Pancreas (tissue), 10 donors: ENCODE data around the gene FNIP2. TPM values are rescaled to one million over a fixed set of nuclear protein-coding genes. Genes with fewer than 3 reads are reported as not detected.

ENCODE experiments used
- ATAC-seq, 4 donors: fragments of 200-7000 bp; cut with Tn5 transposase; one replicate each; pipeline versions ENCODE4 v1.8.0 to v1.9.1; 2020; ENCODE audit warnings: mild to moderate bottlenecking in 4 of 4, moderate library complexity in 4 of 4
- DNase-seq, 6 donors: peaks; one replicate each; pipeline ENCODE4 v3.0.0-alpha.2; 2020
- FAIRE-seq: peaks from 2 replicates; lab custom pipeline; 2012; peaks lifted over from hg19 to GRCh38; lab: Jason Lieb, UNC
- H3K27ac ChIP-seq, 4 donors: fragments of 200-600 bp; sonication (generic); 1 replicate in 3 of 4; 2 replicates in 1 of 4; pipeline versions ENCODE4 v1.5.0 to v1.8.0; 2020
- H3K27me3 ChIP-seq, 4 donors: fragments of 200-600 bp; one replicate each; pipeline ENCODE4 v1.8.0; 2021
- H3K36me3 ChIP-seq, 3 donors: fragments of 200-600 bp; sonication (generic) in 1 of 3; one replicate each; pipeline versions ENCODE4 v1.5.0 to v1.8.0; 2020 to 2021
- H3K4me1 ChIP-seq, 3 donors: fragments of 200-600 bp; one replicate each; pipeline ENCODE4 v1.8.0; 2021
- H3K4me3 ChIP-seq, 4 donors: fragments of 200-600 bp; sonication (generic) in 2 of 4; one replicate each; pipeline versions ENCODE4 v1.5.0 to v1.8.0; 2020 to 2021
- H3K9me3 ChIP-seq, 4 donors: fragments of 200-600 bp; one replicate each; pipeline ENCODE4 v1.8.0; 2021
- WGBS, 2 donors: extraction: QIAGEN DNeasy Blood & Tissue Kit; methylation state at CpG; one replicate each; pipeline ENCODE4 v1.1.7; 2013; 5-methylcytosine and 5-hydroxymethylcytosine counted together
- intact Hi-C, 3 donors: fragments of 100-400 bp; cut with DNase I; formaldehyde crosslinking; loops; one replicate each; pipeline versions ENCODE4 v1.11.1 to v1.14.2; 2022
- polyA plus RNA-seq, 2 donors: library from polyadenylated mRNA; stranded (reverse); fragments of 200-250 nt; gene quantifications; one replicate each; pipeline ENCODE4 v1.2.3, GENCODE V29; 2013
- total RNA-seq, 6 donors: library from RNA; stranded (reverse); fragmentation: NEBNext Ultra II Directional in 4 of 6; extraction: Animal tissue kit (Norgen Biotek cat#: 25700) in 4 of 6; gene quantifications; one replicate each; pipeline versions ENCODE4 v1.2.1 to v1.2.4, GENCODE V29; 2021 to 2023
- TF ChIP-seq, protein P1 (sequence below), 4 donors: fragments of 200-600 bp; sonication (generic) in 3 of 4; IDR thresholded peaks; one replicate each; pipeline versions ENCODE4 v1.5.0 to v1.8.0; 2021; ENCODE audit warnings: antibody characterized with exemption in 4 of 4
- donor health status: healthy with polysubstance abuse.
- donor health status: DM: no; HTN: no; CAD: no; lungs with moderate emphysema.
- donor health status: DM: no; HTN: no; CAD: no.
- donor health status: control.
- donor health status: control.
- donor health status: Bipolar disorder and iron deficiency.
- donor health status: DM: yes; HTN: yes; CAD: no.
- donor health status: DM: no; HTN: no; CAD: no.
- donor health status: DM: no; HTN: no; CAD: no.
- donor health status: DM: yes; HTN: yes; CAD: no.

The FNIP2 gene
- total and polyA plus RNA-seq, 8 donors, result 5.4 to 28.2 (median 15.9) TPM

DNA sequence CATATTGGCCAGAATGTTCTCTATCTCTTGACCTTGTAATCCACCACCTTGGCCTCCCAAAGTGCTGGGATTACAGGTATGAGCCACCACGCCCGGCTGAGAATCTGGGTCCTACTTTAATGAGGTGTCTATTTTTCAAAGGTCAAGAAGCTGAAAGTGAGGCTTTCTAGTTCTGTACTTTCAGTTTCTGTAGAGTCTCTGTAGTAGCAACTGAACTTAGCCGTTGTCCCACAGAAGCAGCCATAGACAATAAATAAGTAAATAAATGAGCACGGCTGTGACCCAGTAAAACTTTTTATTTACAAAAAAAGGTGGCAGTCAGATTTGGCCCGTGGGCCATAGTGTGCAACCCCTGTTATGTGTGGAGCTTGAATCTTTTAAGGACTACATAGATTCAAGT is 92.0 kb downstream of the FNIP2 start:
- intact Hi-C loops, result no loop called here
- H3K4me1 ChIP-seq, result no peaks in the 10 kb centered on the region
- 76 to 80% methylated on average over 5 of the region's 5 CpGs for WGBS, 2 donors
- no peaks in the 10 kb centered on the region for H3K9me3 ChIP-seq
- H3K4me3 ChIP-seq, result no peak overlapping the region
- no peak for ATAC-seq
- TF ChIP-seq, protein P1, sequence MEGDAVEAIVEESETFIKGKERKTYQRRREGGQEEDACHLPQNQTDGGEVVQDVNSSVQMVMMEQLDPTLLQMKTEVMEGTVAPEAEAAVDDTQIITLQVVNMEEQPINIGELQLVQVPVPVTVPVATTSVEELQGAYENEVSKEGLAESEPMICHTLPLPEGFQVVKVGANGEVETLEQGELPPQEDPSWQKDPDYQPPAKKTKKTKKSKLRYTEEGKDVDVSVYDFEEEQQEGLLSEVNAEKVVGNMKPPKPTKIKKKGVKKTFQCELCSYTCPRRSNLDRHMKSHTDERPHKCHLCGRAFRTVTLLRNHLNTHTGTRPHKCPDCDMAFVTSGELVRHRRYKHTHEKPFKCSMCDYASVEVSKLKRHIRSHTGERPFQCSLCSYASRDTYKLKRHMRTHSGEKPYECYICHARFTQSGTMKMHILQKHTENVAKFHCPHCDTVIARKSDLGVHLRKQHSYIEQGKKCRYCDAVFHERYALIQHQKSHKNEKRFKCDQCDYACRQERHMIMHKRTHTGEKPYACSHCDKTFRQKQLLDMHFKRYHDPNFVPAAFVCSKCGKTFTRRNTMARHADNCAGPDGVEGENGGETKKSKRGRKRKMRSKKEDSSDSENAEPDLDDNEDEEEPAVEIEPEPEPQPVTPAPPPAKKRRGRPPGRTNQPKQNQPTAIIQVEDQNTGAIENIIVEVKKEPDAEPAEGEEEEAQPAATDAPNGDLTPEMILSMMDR (IDR thresholded peaks at IDR 0.05), result no peak
- peaks cover 9 to 28% (median 16%) of the 10 kb centered on the region in 3 donors for H3K36me3 ChIP-seq
- H3K27me3 ChIP-seq, result no peaks in the 10 kb centered on the region
- FAIRE-seq, result no peak
- no peak overlapping the region for H3K27ac ChIP-seq
- no peak for DNase-seq

- TF ChIP-seq, protein P1 (IDR thresholded peaks at IDR 0.05), result no peak
- no peaks in the 10 kb centered on the region for H3K9me3 ChIP-seq
- no peak for FAIRE-seq
- H3K27me3 ChIP-seq, result no peaks in the 10 kb centered on the region
- H3K4me1 ChIP-seq, result no peaks in the 10 kb centered on the region
- peaks cover 9 to 28% (median 16%) of the 10 kb centered on the region in 3 donors for H3K36me3 ChIP-seq
- DNase-seq, result no peak
- intact Hi-C loops, result no loop called here
- ATAC-seq, result no peak
- 52 to 54% methylated on average over 3 of the region's 3 CpGs for WGBS, 2 donors
- H3K27ac ChIP-seq, result no peak overlapping the region
- no peak overlapping the region for H3K4me3 ChIP-seq
Measured at GRCh38 chr4:158861281-158861680, 92.5 kb downstream of the FNIP2 start.

GRCh38 chr4:158861766-158862165 is 92.9 kb downstream of the FNIP2 start:
- DNase-seq (no peak), FAIRE-seq (no peak), ATAC-seq (no peak)
- intact Hi-C loops, result no loop called here
- H3K4me3 ChIP-seq, result no peak overlapping the region
- TF ChIP-seq, protein P1 (IDR thresholded peaks at IDR 0.05), result no peak
- peaks cover 9 to 28% (median 16%) of the 10 kb centered on the region in 3 donors for H3K36me3 ChIP-seq
- no peaks in the 10 kb centered on the region for H3K27me3 ChIP-seq
- no peaks in the 10 kb centered on the region for H3K4me1 ChIP-seq
- no peaks in the 10 kb centered on the region for H3K9me3 ChIP-seq
- H3K27ac ChIP-seq, result no peak overlapping the region
- 89 to 91% methylated on average over 3 of the region's 3 CpGs for WGBS, 2 donors

DNA sequence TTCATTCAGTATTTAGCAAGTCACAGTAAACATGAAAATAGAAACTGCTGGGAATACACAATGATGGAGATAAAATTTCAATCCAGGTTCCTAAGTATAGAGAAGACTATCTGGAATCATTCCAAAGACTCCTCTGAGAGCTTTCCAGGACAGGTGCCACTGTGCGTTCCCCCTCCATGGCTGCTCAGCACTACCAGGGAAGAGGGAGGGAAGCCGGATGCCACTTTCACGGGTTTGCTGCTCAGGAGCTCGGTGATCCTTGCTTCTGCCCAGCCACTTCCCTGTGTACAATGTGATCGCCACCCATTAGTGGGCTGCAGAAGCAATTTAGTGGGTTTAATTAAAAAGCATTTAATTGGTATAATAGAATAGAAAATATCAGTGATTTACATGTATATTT is 94.5 kb downstream of the FNIP2 start:
- peaks cover 11 to 34% (median 16%) of the 10 kb centered on the region in 3 donors for H3K36me3 ChIP-seq
- FAIRE-seq, result no peak

More for the DNA sequence above, 94.5 kb downstream of the FNIP2 start:
- no peaks in the 10 kb centered on the region for H3K4me1 ChIP-seq
- intact Hi-C loops, result no loop called here
- H3K4me3 ChIP-seq, result no peak overlapping the region
- DNase-seq (no peak), ATAC-seq (no peak)
- 91 to 92% methylated on average over 5 of the region's 5 CpGs for WGBS, 2 donors
- TF ChIP-seq, protein P1 (IDR thresholded peaks at IDR 0.05), result no peak
- H3K9me3 ChIP-seq, result no peaks in the 10 kb centered on the region
- H3K27me3 ChIP-seq, result no peaks in the 10 kb centered on the region
- no peak overlapping the region for H3K27ac ChIP-seq
